Measurements from ENCODE around the gene OTULIN.

The OTULIN gene

GRCh38 chr5:14716755-14717752 is 52.5 kb downstream of the OTULIN start:
- DNase-seq (ENCODE audit: insufficient read length, low spot score) (no peak), FAIRE-seq (no peak)

- no peak for FAIRE-seq
- no peak for DNase-seq (ENCODE audit: insufficient read length, low spot score)
Observed at GRCh38 chr5:14718778-14719177, 54.3 kb downstream of the OTULIN start.

GRCh38 chr5:14720236-14720923 is 55.9 kb downstream of the OTULIN start:
- FAIRE-seq (no peak), DNase-seq (ENCODE audit: insufficient read length, low spot score) (no peak)

GRCh38 chr5:14721990-14722656 is 57.6 kb downstream of the OTULIN start:
- FAIRE-seq: no peak
- DNase-seq (ENCODE audit: insufficient read length, low spot score): no peak

- FAIRE-seq: no peak
Observed at GRCh38 chr5:14722923-14723322, 58.4 kb downstream of the OTULIN start.

GRCh38 chr5:14723701-14724132 is 59.2 kb downstream of the OTULIN start:
- no peak for DNase-seq (ENCODE audit: insufficient read length, low spot score)

More at GRCh38 chr5:14722923-14723322, 58.4 kb downstream of the OTULIN start:
- DNase-seq (ENCODE audit: insufficient read length, low spot score): no peak

GRCh38 chr5:14724633-14725032 is 60.1 kb downstream of the OTULIN start:
- FAIRE-seq (no peak), DNase-seq (ENCODE audit: insufficient read length, low spot score) (no peak)

More at GRCh38 chr5:14723701-14724132, 59.2 kb downstream of the OTULIN start:
- FAIRE-seq: no peak

- DNase-seq (ENCODE audit: insufficient read length, low spot score) (no peak), FAIRE-seq (no peak)
Observed at GRCh38 chr5:14726066-14726838, 61.7 kb downstream of the OTULIN start.

- DNase-seq (ENCODE audit: insufficient read length, low spot score) (peak; percentile 54), FAIRE-seq (peak; percentile 88)
Observed at GRCh38 chr5:14727428-14727865, 62.9 kb downstream of the OTULIN start.

GRCh38 chr5:14727928-14728458 is 63.5 kb downstream of the OTULIN start:
- DNase-seq (ENCODE audit: insufficient read length, low spot score): no peak
- no peak for FAIRE-seq

GRCh38 chr5:14728459-14728938 is 64.0 kb downstream of the OTULIN start:
- FAIRE-seq: no peak
- no peak for DNase-seq (ENCODE audit: insufficient read length, low spot score)

GRCh38 chr5:14729448-14730385 is 65.2 kb downstream of the OTULIN start:
- FAIRE-seq: no peak

GRCh38 chr5:14730466-14730865 is 65.9 kb downstream of the OTULIN start:
- FAIRE-seq (no peak), DNase-seq (ENCODE audit: insufficient read length, low spot score) (no peak)

More at GRCh38 chr5:14729448-14730385, 65.2 kb downstream of the OTULIN start:
- no peak for DNase-seq (ENCODE audit: insufficient read length, low spot score)

- no peak for FAIRE-seq
- DNase-seq (ENCODE audit: insufficient read length, low spot score): no peak
Observed at GRCh38 chr5:14730881-14731280, 66.4 kb downstream of the OTULIN start.

- FAIRE-seq (no peak), DNase-seq (ENCODE audit: insufficient read length, low spot score) (no peak)
Observed at GRCh38 chr5:14732991-14733390, 68.5 kb downstream of the OTULIN start.

- FAIRE-seq (no peak), DNase-seq (ENCODE audit: insufficient read length, low spot score) (no peak)
Observed at GRCh38 chr5:14733661-14734060, 69.1 kb downstream of the OTULIN start.

- no peak for DNase-seq (ENCODE audit: insufficient read length, low spot score)
- no peak for FAIRE-seq
Observed at GRCh38 chr5:14734396-14734795, 69.9 kb downstream of the OTULIN start.

- no peak for DNase-seq (ENCODE audit: insufficient read length, low spot score)
- FAIRE-seq: no peak
Observed at GRCh38 chr5:14735944-14736343, 71.4 kb downstream of the OTULIN start.

- DNase-seq (ENCODE audit: insufficient read length, low spot score) (no peak), FAIRE-seq (no peak)
Observed at GRCh38 chr5:14737291-14737690, 72.8 kb downstream of the OTULIN start.
